Measurements from ENCODE around the gene SASH1.
A peak's percentile ranks its signal among the peaks of the same experiment; 100 is the strongest.
"Not testable (repeated sequence)": the region's sequence is repeated elsewhere in the genome, so short reads cannot be mapped to it uniquely, and the experiment has no call there.

The SASH1 gene

DNA sequence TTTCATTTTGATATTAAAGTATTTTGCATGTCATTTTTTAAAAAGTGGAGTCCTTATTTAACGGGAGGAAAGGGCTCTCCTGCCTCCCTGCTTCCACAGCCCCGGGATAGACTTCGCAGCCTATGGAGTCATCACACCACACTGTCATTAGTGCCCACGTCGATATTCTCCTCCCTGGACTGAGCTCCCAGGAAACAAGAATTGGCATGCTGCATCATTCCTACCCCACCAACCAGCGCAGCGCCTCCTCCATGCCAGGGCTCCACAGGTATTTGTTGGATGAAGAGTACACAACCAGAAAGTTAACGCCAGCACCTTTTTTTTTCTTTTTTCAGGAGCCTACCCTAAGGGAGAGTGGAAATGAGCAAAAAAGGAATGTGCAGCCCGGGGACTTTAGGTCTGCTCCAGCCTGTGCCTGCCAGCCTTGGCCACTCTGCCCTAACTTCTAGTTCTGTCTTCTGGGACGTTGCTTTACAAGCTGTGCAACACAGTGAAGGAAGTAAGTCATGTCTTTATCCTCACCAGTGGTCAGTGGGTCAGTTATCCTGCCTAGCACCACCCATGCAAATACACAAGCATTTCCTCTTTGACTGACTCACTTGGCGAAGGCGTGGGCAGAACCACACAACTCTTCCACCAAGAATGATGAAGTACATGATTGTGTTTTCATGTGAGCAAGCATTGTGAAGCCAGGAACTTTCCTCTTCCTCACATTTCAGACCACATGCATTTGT lies 223.5 kb downstream of the SASH1 start:
- peaks cover 8 to 21% of the 10 kb centered on the region in 2 donors for H3K4me1 Mint-ChIP-seq
- ATAC-seq (replicated peaks) (peak; percentile 72 to 79), DNase-seq (peak; percentile 28)
- H3K27ac Mint-ChIP-seq: peak overlapping the region; percentile 59
- H3K9me3 Mint-ChIP-seq: no peaks in the 10 kb centered on the region
- H3K4me3 Mint-ChIP-seq: peak overlapping the region in 1 of 2 donors; percentile 12
- no peaks in the 10 kb centered on the region for H3K36me3 Mint-ChIP-seq
- H3K27me3 Mint-ChIP-seq: peaks cover 13 to 14% of the 10 kb centered on the region in 2 donors

DNA sequence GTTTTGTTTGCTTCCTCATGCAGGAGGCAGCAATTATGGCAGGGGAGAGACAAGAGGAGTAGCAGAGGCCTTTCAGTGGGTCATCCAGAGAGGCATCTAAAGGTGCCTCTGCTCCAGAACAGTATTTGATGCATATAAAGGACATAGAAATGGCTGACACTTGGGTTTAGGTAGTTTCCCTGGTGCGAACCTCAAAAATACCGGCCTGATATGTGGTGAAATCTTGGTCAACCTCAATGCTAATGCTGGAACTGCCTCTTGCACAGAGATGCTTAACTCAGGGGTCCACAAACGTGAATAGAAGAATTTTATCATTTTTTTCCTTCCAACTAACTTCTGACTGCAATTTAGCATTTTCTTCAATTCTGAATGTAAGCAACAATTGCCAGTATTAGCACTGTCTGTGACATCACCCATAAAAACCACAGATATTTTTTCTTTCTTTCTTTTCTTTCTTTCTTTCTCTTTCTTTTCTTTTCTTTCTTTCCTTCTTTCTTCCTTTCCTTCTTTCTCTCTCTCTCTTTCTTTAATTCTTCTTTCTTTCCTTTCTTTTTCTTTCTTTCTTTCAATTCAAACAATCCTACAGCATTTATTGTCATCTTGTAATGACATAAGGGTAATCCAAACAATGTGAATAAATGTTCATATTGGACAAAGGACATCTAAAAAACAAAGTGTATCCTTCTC lies 224.2 kb downstream of the SASH1 start:
- Mint-ChIP-seq H3K9me3 (no peaks in the 10 kb centered on the region), H3K27ac (peak overlapping the region; percentile 59), H3K27me3 (peaks cover 17 to 21% of the 10 kb centered on the region in 2 donors), H3K4me1 (peaks cover 8 to 21% of the 10 kb centered on the region in 2 donors), H3K36me3 (no peaks in the 10 kb centered on the region), H3K4me3 (no peak overlapping the region)
- ATAC-seq (replicated peaks) (peak; percentile 77 to 78), DNase-seq (no peak)

DNA sequence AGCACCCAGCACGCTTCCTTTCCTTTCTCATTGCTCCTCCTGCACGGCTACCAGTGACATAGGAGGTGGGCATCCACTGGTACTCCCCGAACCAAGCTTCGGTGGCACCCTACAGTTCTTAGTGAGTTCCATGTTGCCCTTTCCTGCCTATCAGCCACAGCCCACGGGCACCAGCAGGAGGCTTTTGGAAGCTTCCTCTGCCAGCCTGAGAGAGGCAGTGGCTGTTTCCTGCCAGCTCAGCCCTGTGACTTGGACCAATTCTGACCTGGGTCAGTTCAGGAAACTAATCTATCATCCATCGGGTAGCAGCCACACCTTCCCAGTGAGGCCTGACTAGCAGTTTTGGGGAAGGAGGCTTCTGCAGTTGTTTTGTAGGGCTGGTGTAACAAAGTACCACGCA lies 227.8 kb downstream of the SASH1 start:
- H3K36me3 Mint-ChIP-seq: no peaks in the 10 kb centered on the region
- DNase-seq: no peak
- no peaks in the 10 kb centered on the region for H3K9me3 Mint-ChIP-seq
- peaks cover 17 to 20% of the 10 kb centered on the region in 2 donors for H3K27me3 Mint-ChIP-seq
- peaks cover 8 to 19% of the 10 kb centered on the region in 2 donors for H3K4me1 Mint-ChIP-seq
- ATAC-seq (replicated peaks): no peak
- H3K4me3 Mint-ChIP-seq: no peak overlapping the region
- no peak overlapping the region for H3K27ac Mint-ChIP-seq

DNA sequence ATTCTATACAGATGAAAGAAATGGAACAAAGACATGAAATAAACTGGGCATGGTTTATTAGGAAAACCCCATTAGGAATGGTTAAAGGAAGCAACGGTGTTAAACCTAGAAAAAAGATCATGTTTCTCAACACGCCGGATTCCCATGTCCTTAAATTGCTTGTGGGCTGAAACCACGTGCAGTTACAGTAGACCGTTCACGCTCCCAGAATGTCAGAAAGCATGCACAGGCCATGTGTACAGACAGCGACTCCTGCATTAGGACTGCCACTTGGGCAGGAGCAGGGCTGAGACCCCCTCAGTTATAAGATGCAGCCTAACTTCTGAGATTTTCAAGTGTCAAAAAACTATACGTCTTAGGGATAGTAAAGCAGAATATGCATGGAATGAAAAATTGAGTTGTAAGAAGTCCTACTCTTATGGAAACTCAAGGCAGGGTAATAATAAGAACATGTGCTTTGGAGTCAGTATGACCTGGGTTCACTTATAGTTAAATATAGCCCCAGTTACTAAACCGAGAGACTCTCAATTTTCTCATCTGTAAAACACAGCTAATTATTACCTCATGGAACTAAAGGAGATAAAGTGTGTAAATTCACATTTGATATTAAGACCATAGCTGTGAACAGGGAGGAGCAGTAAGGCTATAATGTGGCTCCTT lies 230.2 kb downstream of the SASH1 start:
- H3K4me3 Mint-ChIP-seq: no peak overlapping the region
- H3K9me3 Mint-ChIP-seq: no peaks in the 10 kb centered on the region
- ATAC-seq (replicated peaks) (no peak), DNase-seq (no peak)
- peaks cover under 1% of the 10 kb centered on the region in 2 donors for H3K4me1 Mint-ChIP-seq
- H3K36me3 Mint-ChIP-seq: no peaks in the 10 kb centered on the region
- no peak overlapping the region for H3K27ac Mint-ChIP-seq
- peaks cover 18 to 19% of the 10 kb centered on the region in 2 donors for H3K27me3 Mint-ChIP-seq

DNA sequence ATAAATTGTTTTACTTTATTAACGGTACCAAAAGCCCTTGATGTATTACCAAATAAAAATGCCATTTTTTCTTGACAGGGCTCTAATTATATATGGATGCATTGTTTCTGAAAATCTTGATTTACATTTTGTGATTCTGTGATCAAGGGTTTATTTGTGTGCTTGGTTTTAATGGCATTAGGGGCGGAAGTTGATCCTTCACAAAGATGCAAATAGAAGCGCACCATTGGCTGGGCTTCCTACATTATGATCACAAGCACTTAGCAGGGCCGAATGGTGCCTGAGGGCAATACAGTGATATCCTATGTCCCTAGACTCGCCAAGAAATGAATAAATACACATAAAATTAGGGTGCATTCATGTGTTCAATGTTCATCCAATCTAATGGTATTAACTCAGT lies 231.3 kb downstream of the SASH1 start:
- peaks cover 9 to 11% of the 10 kb centered on the region in 2 donors for H3K4me1 Mint-ChIP-seq
- no peaks in the 10 kb centered on the region for H3K36me3 Mint-ChIP-seq
- no peak overlapping the region for H3K27ac Mint-ChIP-seq
- H3K4me3 Mint-ChIP-seq: no peak overlapping the region
- no peak for DNase-seq
- no peak for ATAC-seq (replicated peaks)
- H3K27me3 Mint-ChIP-seq: peaks cover 18 to 19% of the 10 kb centered on the region in 2 donors
- H3K9me3 Mint-ChIP-seq: no peaks in the 10 kb centered on the region

DNA sequence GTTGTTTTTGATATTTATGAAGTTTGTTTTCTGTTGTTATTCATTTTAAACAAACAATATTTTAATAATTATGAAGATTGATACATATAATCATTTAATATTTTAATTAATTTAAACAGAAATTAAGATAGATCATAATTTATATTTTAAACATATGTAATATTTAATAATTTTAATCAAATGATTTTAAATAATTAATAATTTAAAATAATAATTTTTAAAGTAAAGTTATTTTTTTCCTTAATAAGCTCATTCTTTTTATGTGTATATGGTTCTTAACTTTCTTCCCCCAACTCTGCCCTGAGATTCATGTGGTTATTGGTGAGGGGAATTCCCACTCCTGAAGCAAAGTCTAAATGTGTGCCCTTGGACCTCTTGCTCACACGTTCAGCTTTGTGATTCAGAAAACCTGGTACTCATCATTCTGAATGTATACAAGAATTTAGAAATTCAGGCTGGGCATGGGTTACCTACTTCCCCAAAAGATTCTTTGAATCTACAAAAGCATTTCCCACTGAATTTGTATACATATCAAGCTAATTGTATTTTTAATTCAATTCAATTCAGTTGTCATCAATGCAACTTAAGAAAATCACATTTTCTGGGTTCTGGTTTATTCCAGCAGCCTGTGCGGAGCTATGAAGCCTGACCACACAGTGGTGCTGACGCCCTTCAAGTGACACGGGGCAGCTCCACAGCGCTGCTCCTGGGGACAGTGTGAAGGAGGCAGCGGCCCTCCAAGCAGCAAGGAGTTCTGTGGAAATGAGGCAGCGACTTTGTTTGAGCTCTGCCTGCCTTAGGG lies 235.2 kb downstream of the SASH1 start:
- Mint-ChIP-seq H3K27ac (no peak overlapping the region), H3K27me3 (peaks cover 8% of the 10 kb centered on the region in 2 donors), H3K9me3 (no peaks in the 10 kb centered on the region), H3K4me1 (peaks cover 13 to 16% of the 10 kb centered on the region in 2 donors), H3K4me3 (no peak overlapping the region), H3K36me3 (no peaks in the 10 kb centered on the region)
- peak; percentile 100 for ATAC-seq (replicated peaks)
- DNase-seq: peak; percentile 59

DNA sequence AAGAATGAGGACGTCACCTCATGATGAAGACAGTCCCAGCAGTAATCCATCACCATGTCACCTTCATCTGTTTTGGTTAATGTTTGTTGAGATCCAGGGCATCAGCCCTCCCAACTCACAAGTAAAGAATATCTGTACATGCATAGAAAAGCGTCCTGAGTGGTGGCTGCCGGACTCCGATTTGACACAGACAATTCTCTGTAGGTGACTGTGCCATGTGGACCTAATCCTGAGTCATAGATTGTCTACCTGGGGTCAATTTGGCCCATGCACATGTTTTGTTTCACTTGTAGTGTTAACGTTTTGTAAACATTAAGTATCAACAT lies 235.8 kb downstream of the SASH1 start:
- no peak overlapping the region for H3K4me3 Mint-ChIP-seq
- H3K9me3 Mint-ChIP-seq: no peaks in the 10 kb centered on the region
- peak in 1 of 2 donors; percentile 40 for ATAC-seq (replicated peaks)
- peaks cover 8% of the 10 kb centered on the region in 2 donors for H3K27me3 Mint-ChIP-seq
- no peak overlapping the region for H3K27ac Mint-ChIP-seq
- DNase-seq: no peak
- no peaks in the 10 kb centered on the region for H3K36me3 Mint-ChIP-seq
- peaks cover 13 to 16% of the 10 kb centered on the region in 2 donors for H3K4me1 Mint-ChIP-seq

DNA sequence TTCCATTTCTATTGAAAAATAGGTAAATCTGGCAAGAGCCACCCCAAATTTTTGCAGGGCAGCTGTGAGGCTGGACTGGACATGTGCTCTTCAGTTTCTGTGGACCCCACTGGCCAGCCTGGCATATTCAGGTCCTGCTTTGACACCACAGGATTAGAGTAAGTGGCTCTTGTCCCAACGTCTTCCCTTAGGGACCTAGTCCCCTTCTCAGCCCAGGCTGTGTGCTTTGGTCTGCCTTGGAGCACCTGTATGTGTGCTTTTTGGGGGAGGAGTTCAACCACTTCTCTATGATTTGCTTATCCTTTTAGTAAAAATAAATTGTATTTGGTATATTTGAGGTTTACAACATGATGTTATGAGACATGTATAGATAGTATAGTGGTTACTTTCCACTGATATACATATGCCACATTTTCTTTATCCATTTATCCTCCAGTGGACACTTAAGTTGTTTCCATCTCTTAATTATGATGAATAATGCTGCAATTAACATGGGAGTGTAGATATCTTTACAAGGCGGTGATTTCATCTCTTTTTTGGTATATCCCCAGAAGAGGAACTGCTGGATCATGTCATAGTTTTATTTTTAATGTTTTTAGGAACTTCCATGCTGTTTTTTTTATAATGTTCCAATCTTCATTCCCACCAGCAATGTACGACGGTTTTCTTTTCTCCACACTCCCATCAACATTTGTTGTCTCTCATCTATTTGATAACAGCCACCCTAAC lies 236.4 kb downstream of the SASH1 start:
- Mint-ChIP-seq H3K27me3 (peaks cover 8 to 12% of the 10 kb centered on the region in 2 donors), H3K4me3 (no peak overlapping the region), H3K27ac (no peak overlapping the region), H3K4me1 (peaks cover 13 to 16% of the 10 kb centered on the region in 2 donors), H3K36me3 (peaks cover 0 to 3% of the 10 kb centered on the region in 2 donors), H3K9me3 (peaks cover 0 to 3% of the 10 kb centered on the region in 2 donors)
- no peak for DNase-seq
- ATAC-seq (replicated peaks): no peak

DNA sequence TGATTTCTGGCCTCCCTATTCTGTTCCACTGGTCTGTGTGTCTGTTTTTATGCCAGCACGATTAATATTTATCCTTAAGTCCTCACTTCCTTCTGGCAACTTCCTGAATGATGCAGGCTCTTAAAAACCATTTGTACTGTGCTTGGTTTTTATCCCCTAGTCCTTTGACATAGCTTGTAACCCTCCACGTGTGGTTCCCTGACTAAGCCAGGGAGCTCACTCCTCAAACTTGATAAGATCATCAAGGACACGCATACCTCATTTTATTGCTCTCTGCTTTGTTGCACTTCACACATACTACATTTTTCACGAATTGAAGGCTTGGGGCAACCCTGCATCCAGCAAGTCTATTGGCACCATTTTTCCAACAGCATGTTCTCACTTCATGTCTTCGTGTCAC lies 237.8 kb downstream of the SASH1 start:
- Mint-ChIP-seq H3K4me1 (peaks cover 13 to 16% of the 10 kb centered on the region in 2 donors), H3K9me3 (peaks cover 7 to 10% of the 10 kb centered on the region in 2 donors), H3K27me3 (peaks cover 8 to 14% of the 10 kb centered on the region in 2 donors), H3K27ac (no peak overlapping the region), H3K4me3 (no peak overlapping the region), H3K36me3 (peaks cover 0 to 3% of the 10 kb centered on the region in 2 donors)
- ATAC-seq (replicated peaks): no peak
- DNase-seq: no peak

DNA sequence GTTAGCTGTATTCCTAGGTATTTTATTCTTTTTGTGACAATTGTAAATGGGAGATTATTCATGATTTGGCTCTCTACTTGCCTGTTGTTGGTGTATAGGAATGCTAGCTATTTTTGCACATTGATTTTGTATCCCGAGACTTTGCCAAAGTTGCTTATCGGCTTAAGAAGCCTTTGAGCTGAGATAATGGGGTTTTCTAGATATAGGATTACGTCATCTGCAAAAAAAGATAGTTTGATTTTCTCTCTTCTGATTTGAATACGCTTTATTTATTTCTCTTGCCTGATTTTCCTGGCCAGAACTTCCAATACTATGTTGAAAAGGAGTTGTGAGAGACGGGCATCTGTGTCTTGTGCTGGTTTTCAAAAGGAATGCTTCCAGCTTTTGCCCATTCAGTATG lies 241.0 kb downstream of the SASH1 start:
- H3K27ac Mint-ChIP-seq: no peak overlapping the region
- H3K4me1 Mint-ChIP-seq: peaks cover 7% of the 10 kb centered on the region in 2 donors
- peaks cover 16 to 17% of the 10 kb centered on the region in 2 donors for H3K9me3 Mint-ChIP-seq
- no peak for DNase-seq
- peaks cover 2 to 14% of the 10 kb centered on the region in 2 donors for H3K36me3 Mint-ChIP-seq
- no peak overlapping the region for H3K4me3 Mint-ChIP-seq
- peaks cover 0 to 28% of the 10 kb centered on the region in 2 donors for H3K27me3 Mint-ChIP-seq
- no peak for ATAC-seq (replicated peaks)

DNA sequence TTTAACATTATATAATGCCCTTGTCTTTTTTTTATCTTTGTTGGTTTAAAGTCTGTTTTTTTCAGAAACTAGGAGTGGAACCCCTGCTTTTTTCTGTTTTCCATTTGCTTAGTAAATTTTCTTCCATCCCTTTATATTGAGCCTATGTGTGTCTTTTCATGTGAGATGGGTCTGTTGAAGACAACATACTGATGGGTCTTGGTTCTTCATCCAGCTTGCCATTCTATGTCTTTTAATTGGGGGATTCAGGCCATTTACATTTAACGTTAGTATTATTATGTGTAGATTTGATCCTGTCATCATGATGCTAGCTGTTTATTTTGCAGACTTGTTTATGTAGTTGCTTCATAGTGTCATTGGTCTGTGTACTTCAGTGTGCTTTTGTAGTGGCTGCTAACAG lies 243.0 kb downstream of the SASH1 start:
- peaks cover 2 to 14% of the 10 kb centered on the region in 2 donors for H3K36me3 Mint-ChIP-seq
- not testable (repeated sequence) for H3K4me1 Mint-ChIP-seq; DNase-seq; ATAC-seq (replicated peaks); H3K27ac Mint-ChIP-seq; H3K4me3 Mint-ChIP-seq
- H3K9me3 Mint-ChIP-seq: peaks cover 16 to 17% of the 10 kb centered on the region in 2 donors
- H3K27me3 Mint-ChIP-seq: peaks cover 0 to 28% of the 10 kb centered on the region in 2 donors

DNA sequence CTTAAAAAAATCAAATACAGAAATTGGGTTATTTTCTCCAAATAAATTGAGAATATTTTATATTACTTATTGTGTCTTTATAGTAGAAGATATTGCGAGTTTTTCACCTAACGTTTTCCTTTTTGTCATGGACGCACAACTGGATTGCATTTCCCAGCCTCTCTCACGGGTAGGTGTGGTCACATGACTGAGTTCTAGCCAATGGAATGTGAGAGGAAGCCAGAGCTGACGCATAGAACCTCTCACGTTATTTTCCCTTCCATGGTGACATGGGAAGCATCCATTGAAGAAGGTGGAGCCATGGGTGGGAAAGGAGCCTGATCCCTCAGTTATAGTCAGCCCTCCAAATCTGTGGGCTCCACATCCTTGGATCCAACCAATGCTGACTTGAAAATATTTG lies 248.2 kb downstream of the SASH1 start:
- H3K4me3 Mint-ChIP-seq: no peak overlapping the region
- peaks cover 0 to 23% of the 10 kb centered on the region in 2 donors for H3K27me3 Mint-ChIP-seq
- no peak for ATAC-seq (replicated peaks)

DNA sequence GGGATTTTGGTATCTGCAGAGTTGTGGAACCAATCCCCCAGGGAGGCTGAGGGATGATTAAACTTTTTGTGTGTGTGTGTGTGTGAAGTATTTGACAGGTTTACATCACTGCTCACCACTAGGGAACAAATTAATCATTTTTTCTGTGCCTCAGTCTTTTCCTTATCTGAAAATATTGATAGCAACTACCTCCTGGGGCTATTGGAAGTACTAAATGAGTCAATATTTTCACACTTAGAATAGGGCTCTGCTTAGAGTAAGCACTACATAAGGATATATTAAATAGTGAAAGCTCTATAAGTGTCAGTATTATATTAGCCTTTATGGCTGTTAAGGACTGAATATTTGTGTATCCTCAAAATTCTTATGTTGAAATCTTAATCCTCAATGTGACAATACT lies 249.0 kb downstream of the SASH1 start:
- no peak for DNase-seq
- ATAC-seq (replicated peaks): no peak
- H3K4me1 Mint-ChIP-seq: peaks cover 5 to 6% of the 10 kb centered on the region in 2 donors
- H3K4me3 Mint-ChIP-seq: no peak overlapping the region
- H3K27me3 Mint-ChIP-seq: peaks cover 0 to 17% of the 10 kb centered on the region in 2 donors
- H3K27ac Mint-ChIP-seq: no peak overlapping the region
- peaks cover 0 to 7% of the 10 kb centered on the region in 2 donors for H3K36me3 Mint-ChIP-seq
- peaks cover 0 to 6% of the 10 kb centered on the region in 2 donors for H3K9me3 Mint-ChIP-seq

More for the DNA sequence above, 248.2 kb downstream of the SASH1 start:
- H3K27ac Mint-ChIP-seq: no peak overlapping the region
- peaks cover 0 to 11% of the 10 kb centered on the region in 2 donors for H3K36me3 Mint-ChIP-seq
- H3K9me3 Mint-ChIP-seq: peaks cover 5 to 6% of the 10 kb centered on the region in 2 donors
- DNase-seq: no peak
- peaks cover 5 to 6% of the 10 kb centered on the region in 2 donors for H3K4me1 Mint-ChIP-seq
